Stomach (tissue), 9 donors: ENCODE data around the gene LRFN2. TPM values are rescaled to one million over a fixed set of nuclear protein-coding genes. Genes with fewer than 3 reads are reported as not detected.

Source experiments
- DNase-seq, 2 donors: peaks; one replicate each; pipeline versions ENCODE4 v3.0.0 to v3.0.0-alpha.2; 2013 to 2019
- H3K27ac ChIP-seq, 5 donors: fragments of 200-600 bp in 4 of 5; sonication (generic) in 4 of 5; one replicate each; pipeline ENCODE4 v1.5.1; 2013 to 2019; ENCODE audit warnings: mild to moderate bottlenecking in 1 of 5, moderate library complexity in 1 of 5
- H3K27me3 ChIP-seq, 3 donors: fragments of 200-600 bp; sonication (generic); one replicate each; pipeline ENCODE4 v1.5.1; 2017 to 2019; ENCODE audit warnings: mixed run types in 1 of 3
- H3K36me3 ChIP-seq, 4 donors: fragments of 200-600 bp; sonication (generic); 1 replicate in 3 of 4; 2 replicates in 1 of 4; pipeline ENCODE4 v1.5.1; 2016 to 2019
- H3K4me1 ChIP-seq, 4 donors: fragments of 200-600 bp; sonication (generic); one replicate each; pipeline ENCODE4 v1.5.1; 2016 to 2019
- H3K4me3 ChIP-seq, 4 donors: fragments of 200-600 bp; sonication (generic) in 3 of 4; one replicate each; pipeline ENCODE4 v1.5.1; 2016 to 2019; ENCODE audit warnings: mild to moderate bottlenecking in 1 of 4
- H3K9me3 ChIP-seq, 4 donors: fragments of 200-600 bp; sonication (generic); one replicate each; pipeline ENCODE4 v1.5.1; 2016 to 2019
- CTCF ChIP-seq, 7 experiments: fragments of 450-650 bp in 4 of 7; fragments of 200-600 bp in 3 of 7; sonication (generic) in 3 of 7; IDR thresholded peaks; one replicate each; pipeline ENCODE4 v1.5.1; 2016 to 2019; ENCODE audit warnings: antibody characterized with exemption in 7 of 7, control low read depth in 2 of 7, mild to moderate bottlenecking in 1 of 7
- EP300 ChIP-seq: sonication (generic); formaldehyde crosslinking; IDR thresholded peaks from one replicate; pipeline ENCODE4 v1.6.1; 2017; ENCODE audit warnings: antibody characterized with exemption
- POLR2A ChIP-seq, 4 donors: fragments of 450-650 bp; IDR thresholded peaks; one replicate each; pipeline ENCODE4 v1.6.1; 2016; ENCODE audit warnings: antibody characterized with exemption in 4 of 4, control low read depth in 2 of 4, mild to moderate bottlenecking in 1 of 4, moderate library complexity in 1 of 4
- POLR2AphosphoS5 ChIP-seq, 3 donors: sonication (generic); formaldehyde crosslinking; IDR thresholded peaks; one replicate each; pipeline ENCODE4 v1.6.1; 2016; ENCODE audit warnings: antibody characterized with exemption in 3 of 3
- WGBS, 5 donors: extraction: QIAGEN DNeasy Blood & Tissue Kit in 3 of 5; methylation state at CpG; one replicate each; pipeline versions ENCODE4 v1.1.5 to v1.1.7; 2013 to 2018; 5-methylcytosine and 5-hydroxymethylcytosine counted together
- intact Hi-C: fragments of 100-400 bp; cut with DNase I; formaldehyde crosslinking; loops from one replicate; pipeline ENCODE4 v1.15.1; 2023; ENCODE audit warnings: low total_unique reads
- polyA plus RNA-seq, 3 donors: library from polyadenylated mRNA; stranded (reverse); fragments of 200-250 nt; gene quantifications; one replicate each; pipeline ENCODE4 v1.2.3, GENCODE V29; 2013
- total RNA-seq, 5 donors: library from RNA; depleted of rRNA; stranded (reverse); fragments of >200 nt; gene quantifications; one replicate each; pipeline versions ENCODE4 v1.1.0 to v1.2.3, GENCODE V29; 2014 to 2016
- donor health status: healthy with polysubstance abuse.
- donor health status: Bipolar disorder and iron deficiency.
- donor health status: healthy.

Gene LRFN2
- total and polyA plus RNA-seq, 8 donors: 0.10 TPM; not detected in 7

- H3K27ac ChIP-seq: no peak overlapping the region
- no peak for TF ChIP-seq EP300
- no peak for TF ChIP-seq POLR2AphosphoS5 (IDR thresholded peaks at IDR 0.05)
- TF ChIP-seq CTCF (IDR thresholded peaks at IDR 0.05): no peak
- no peak for TF ChIP-seq POLR2A (IDR thresholded peaks at IDR 0.05)
- H3K4me3 ChIP-seq: no peak overlapping the region
- no peaks in the 10 kb centered on the region for H3K27me3 ChIP-seq
- H3K36me3 ChIP-seq: no peaks in the 10 kb centered on the region
- DNase-seq: no peak
- no peaks in the 10 kb centered on the region for H3K4me1 ChIP-seq
- 43 to 80% (median 77%) methylated on average over 2 of the region's 2 CpGs for WGBS, 5 donors
- intact Hi-C loops: no loop called here
- H3K9me3 ChIP-seq: no peaks in the 10 kb centered on the region
Measured at GRCh38 chr6:40407239-40407638, 179.9 kb downstream of the LRFN2 start.

GRCh38 chr6:40406175-40406574 lies 181.0 kb downstream of the LRFN2 start:
- no peak for DNase-seq
- 93 to 98% (median 96%) methylated on average over 7 of the region's 7 CpGs for WGBS, 5 donors
- intact Hi-C loops: no loop called here
- H3K9me3 ChIP-seq: no peaks in the 10 kb centered on the region
- no peak for TF ChIP-seq EP300
- no peak for TF ChIP-seq POLR2A (IDR thresholded peaks at IDR 0.05)
- no peak for TF ChIP-seq CTCF (IDR thresholded peaks at IDR 0.05)
- TF ChIP-seq POLR2AphosphoS5 (IDR thresholded peaks at IDR 0.05): no peak
- H3K4me3 ChIP-seq: no peak overlapping the region
- H3K36me3 ChIP-seq: no peaks in the 10 kb centered on the region
- no peaks in the 10 kb centered on the region for H3K4me1 ChIP-seq
- H3K27me3 ChIP-seq: no peaks in the 10 kb centered on the region
- no peak overlapping the region for H3K27ac ChIP-seq

- peaks cover 5 to 47% (median 39%) of the 10 kb centered on the region in 4 donors for H3K4me1 ChIP-seq
- no peaks in the 10 kb centered on the region for H3K27me3 ChIP-seq
- intact Hi-C loops: no loop called here
- H3K4me3 ChIP-seq: no peak overlapping the region
- TF ChIP-seq EP300: no peak
- TF ChIP-seq CTCF (IDR thresholded peaks at IDR 0.05): no peak
- no peak for TF ChIP-seq POLR2A (IDR thresholded peaks at IDR 0.05)
- TF ChIP-seq POLR2AphosphoS5 (IDR thresholded peaks at IDR 0.05): no peak
- no peaks in the 10 kb centered on the region for H3K36me3 ChIP-seq
- H3K27ac ChIP-seq: peak overlapping the region in 1 of 5 donors; percentile 38
- H3K9me3 ChIP-seq: no peaks in the 10 kb centered on the region
- no peak for DNase-seq
Measured at GRCh38 chr6:40400738-40401137, 186.4 kb downstream of the LRFN2 start.

- Histone ChIP-seq H3K9me3 (no peaks in the 10 kb centered on the region), H3K4me1 (peaks cover 5 to 55% (median 43%) of the 10 kb centered on the region in 4 donors), H3K36me3 (no peaks in the 10 kb centered on the region), H3K27me3 (no peaks in the 10 kb centered on the region), H3K27ac (peak overlapping the region in 3 of 5 donors; percentile 38 to 51 (median 43)), H3K4me3 (no peak overlapping the region)
- intact Hi-C loops: no loop called here
- TF ChIP-seq POLR2A (IDR thresholded peaks at IDR 0.05) (no peak), POLR2AphosphoS5 (IDR thresholded peaks at IDR 0.05) (peak in 1 of 3 donors; percentile 21)
- peak in 1 of 2 donors; percentile 54 for DNase-seq
- WGBS, 5 donors: 26 to 43% (median 30%) methylated on average over 4 of the region's 4 CpGs
Measured at GRCh38 chr6:40399888-40400457, 187.2 kb downstream of the LRFN2 start.

GRCh38 chr6:40398810-40399477 lies 188.2 kb downstream of the LRFN2 start:
- peaks cover 5 to 57% (median 43%) of the 10 kb centered on the region in 4 donors for H3K4me1 ChIP-seq
- no peak for DNase-seq
- no peak overlapping the region for H3K27ac ChIP-seq
- TF ChIP-seq POLR2A (IDR thresholded peaks at IDR 0.05): no peak
- no peak for TF ChIP-seq EP300
- TF ChIP-seq POLR2AphosphoS5 (IDR thresholded peaks at IDR 0.05): no peak
- TF ChIP-seq CTCF (IDR thresholded peaks at IDR 0.05): no peak
- no peak overlapping the region for H3K4me3 ChIP-seq
- no peaks in the 10 kb centered on the region for H3K36me3 ChIP-seq
- no peaks in the 10 kb centered on the region for H3K27me3 ChIP-seq
- intact Hi-C loops: no loop called here
- no peaks in the 10 kb centered on the region for H3K9me3 ChIP-seq
- WGBS, 5 donors: 72 to 85% (median 77%) methylated on average over 6 of the region's 6 CpGs
